Measurements from ENCODE around the gene STRADA. TPM values are rescaled to one million over a fixed set of nuclear protein-coding genes. Genes with fewer than 3 reads are reported as not detected.

Gene STRADA
- total and polyA plus RNA-seq, 9 donors: 21.8 to 46.2 (median 34.4) TPM

- Histone ChIP-seq H3K27me3 (no peaks in the 10 kb centered on the region), H3K27ac (peak overlapping the region in 1 of 2 donors; percentile 55), H3K9me3 (no peaks in the 10 kb centered on the region), H3K36me3 (no peaks in the 10 kb centered on the region), H3K4me3 (no peak overlapping the region), H3K4me1 (ENCODE audit: insufficient read depth) (peaks cover 7% of the 10 kb centered on the region)
- intact Hi-C loops (cut with DNase I): no loop called here
- no peak for DNase-seq
- WGBS, 3 donors: 65 to 77% (median 75%) methylated on average over 10 of the region's 10 CpGs
- TF ChIP-seq POLR2A (IDR thresholded peaks at IDR 0.05) (no peak), CTCF (IDR thresholded peaks at IDR 0.05) (no peak), EP300 (IDR thresholded peaks at IDR 0.05) (no peak)
Measured at GRCh38 chr17:63701456-63701820, 40.2 kb downstream of the STRADA start.

DNA sequence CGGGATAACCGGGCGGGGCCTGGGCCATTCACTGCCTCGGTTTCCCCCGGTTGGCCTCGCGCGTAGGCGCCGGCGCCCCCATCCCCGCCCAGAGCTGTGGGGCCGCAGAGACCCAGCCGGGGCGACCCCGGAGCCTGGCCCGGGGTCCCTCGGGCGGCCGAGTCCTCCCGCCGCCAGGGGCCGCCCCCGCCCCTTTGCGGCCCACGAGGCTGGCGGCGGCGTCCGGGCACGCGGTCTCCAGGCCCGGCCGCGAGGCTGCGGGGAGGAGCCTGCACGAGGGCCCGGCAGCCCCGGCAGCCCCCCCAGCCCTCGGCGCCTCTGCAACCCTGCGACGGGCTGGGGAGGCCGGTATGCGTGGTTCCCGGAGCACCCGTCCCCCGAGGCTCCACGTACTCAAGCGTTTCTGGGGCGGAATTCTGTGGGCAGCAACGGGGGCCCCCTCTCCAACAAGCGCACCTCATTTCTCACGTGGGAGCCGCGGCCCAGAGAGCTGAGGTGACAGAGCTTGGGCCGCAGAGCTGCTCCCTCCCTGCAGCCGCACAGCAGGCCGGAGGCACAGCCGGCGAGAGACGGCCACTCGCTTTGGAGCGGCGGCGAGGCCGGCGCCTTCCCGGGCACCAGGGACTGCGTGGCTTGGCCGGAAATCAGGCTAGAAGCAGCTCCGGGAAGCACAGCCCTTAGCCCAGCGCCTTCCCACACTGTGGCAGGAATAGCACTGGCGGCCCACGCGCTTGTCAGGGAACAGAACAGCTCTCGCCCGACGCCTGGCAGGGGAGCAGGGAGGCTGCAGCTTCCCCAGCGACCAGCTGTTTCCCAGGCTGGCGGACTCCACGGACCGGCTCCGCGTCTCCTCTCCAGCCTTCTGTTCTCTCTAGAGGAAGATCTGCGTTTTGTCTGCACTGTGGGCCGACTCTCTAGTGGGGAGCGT is 40.8 kb downstream of the STRADA start:
- intact Hi-C loops (cut with DNase I): no loop called here
- no peaks in the 10 kb centered on the region for H3K36me3 ChIP-seq
- no peaks in the 10 kb centered on the region for H3K27me3 ChIP-seq
- peak in 1 of 3 donors; percentile 23 for TF ChIP-seq CTCF (IDR thresholded peaks at IDR 0.05)
- no peak for TF ChIP-seq EP300 (IDR thresholded peaks at IDR 0.05)
- peak overlapping the region; percentile 44 for H3K4me3 ChIP-seq
- DNase-seq: peak in 4 of 5 donors; percentile 50 to 71 (median 57)
- H3K4me1 ChIP-seq (ENCODE audit: insufficient read depth): peaks cover 7% of the 10 kb centered on the region
- WGBS, 3 donors: 4 to 8% (median 7%) methylated on average over 31 to 88 of the region's 88 CpGs
- peak overlapping the region; percentile 44 to 55 for H3K27ac ChIP-seq
- no peaks in the 10 kb centered on the region for H3K9me3 ChIP-seq

DNA sequence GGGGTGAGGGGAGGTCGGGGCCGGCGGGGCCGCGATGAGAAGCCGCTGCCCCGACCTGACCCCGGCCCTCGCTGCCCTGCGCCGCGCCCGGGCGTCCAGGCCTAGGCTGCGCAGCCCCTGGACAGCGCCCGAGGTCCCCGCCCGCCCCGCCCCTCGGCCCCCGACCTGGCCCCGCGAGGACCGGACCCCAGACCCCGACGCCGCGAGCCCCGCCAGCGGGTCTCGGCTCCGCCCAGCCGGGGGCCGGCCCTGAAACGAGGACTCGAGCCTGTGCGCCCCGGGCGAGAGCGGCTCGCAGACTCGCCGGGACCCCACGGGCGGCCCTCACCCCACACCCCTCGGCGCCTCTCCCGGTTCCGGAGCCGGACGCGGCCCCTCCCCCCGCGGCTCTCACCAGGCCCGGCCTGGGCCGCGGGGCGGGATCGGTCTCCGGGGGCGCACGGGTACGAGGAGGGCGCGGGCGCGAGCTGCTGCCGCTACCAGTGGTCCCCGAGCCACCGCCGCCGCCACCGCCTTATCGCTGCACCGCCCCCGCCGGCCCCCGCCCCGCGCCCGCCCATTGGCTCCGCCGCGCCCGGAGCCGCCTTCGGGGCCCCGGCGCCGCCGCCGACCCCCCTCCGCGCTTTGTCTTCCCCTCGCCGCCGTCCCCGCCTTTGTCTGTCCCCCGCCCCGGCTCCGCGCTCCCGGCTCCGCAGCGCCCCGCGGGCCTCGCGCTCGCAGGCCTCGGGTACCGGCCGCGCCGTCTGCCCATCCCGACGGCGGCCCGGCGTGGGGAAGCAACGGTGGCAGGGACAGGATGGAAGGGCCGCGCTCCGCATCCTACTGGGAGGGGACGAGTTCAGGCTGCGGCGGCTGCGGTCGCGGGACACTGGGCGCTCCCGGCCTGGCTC is 41.7 kb downstream of the STRADA start, which contains the start of gene LIMD2:
Gene LIMD2, minus strand, starts transcription at position 488 of the 890 bp plus-strand sequence. CDS start 827 bp downstream, outside the sequence.
- whole genome bisulfite sequencing, 3 donors: 0 to 1% (median 0%) methylated on average over 3 to 133 of the region's 133 CpGs
- no peaks in the 10 kb centered on the region for H3K36me3 ChIP-seq
- peak within 1 kb of the TSS; percentile 44 for H3K4me3 ChIP-seq
- intact Hi-C loops (cut with DNase I): no loop called here
- peak; percentile 47 to 70 (median 61) for DNase-seq
- no peaks in the 10 kb centered on the region for H3K27me3 ChIP-seq
- H3K4me1 ChIP-seq (ENCODE audit: insufficient read depth): peaks cover 7% of the 10 kb centered on the region
- no peaks in the 10 kb centered on the region for H3K9me3 ChIP-seq
- TF ChIP-seq POLR2A (IDR thresholded peaks at IDR 0.05): no peak
- no peak for TF ChIP-seq CTCF (IDR thresholded peaks at IDR 0.05)
- no peak for TF ChIP-seq EP300 (IDR thresholded peaks at IDR 0.05)
- H3K27ac ChIP-seq: peak within 1 kb of the TSS; percentile 44 to 55

DNA sequence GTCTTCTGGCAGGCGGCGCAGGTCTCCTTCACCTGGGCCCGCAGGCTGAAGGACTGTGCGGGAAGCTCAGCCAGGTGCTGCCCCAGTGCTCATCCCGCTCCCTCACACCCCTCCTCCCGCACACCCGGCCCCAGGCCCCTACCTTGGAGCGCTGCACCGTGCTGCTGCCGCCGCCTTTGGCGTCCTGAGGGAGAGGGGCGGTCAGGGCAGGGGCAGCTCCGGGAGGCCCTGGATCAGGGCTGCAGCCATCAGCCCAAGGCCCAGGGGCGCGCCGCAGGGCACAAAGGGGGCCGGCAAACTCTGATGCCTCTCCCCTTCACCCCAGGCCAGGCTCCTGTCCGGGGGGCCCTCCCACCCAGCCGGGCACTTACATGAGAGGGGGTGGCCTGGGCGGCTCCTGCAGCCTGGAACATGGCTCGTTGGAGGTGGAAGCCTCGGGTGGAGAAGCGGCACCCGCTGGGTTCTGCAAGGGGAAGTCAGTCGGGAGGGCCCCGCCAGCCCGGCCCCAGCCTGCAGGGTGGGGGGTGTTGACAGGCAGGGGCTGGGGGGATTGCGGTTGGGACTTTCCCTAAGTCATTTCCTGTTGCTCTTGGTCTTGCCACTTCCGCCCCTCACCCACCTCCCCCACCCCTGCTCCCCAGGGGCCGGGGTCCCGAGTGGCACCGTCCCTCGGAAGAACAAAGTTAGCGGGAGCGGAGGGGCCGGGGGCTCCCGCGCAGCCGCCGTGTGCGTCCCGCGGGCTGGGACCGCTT is 42.5 kb downstream of the STRADA start:
- Histone ChIP-seq H3K36me3 (no peaks in the 10 kb centered on the region), H3K27ac (peak overlapping the region; percentile 44 to 55), H3K9me3 (no peaks in the 10 kb centered on the region), H3K4me1 (ENCODE audit: insufficient read depth) (peaks cover 7% of the 10 kb centered on the region), H3K4me3 (peak overlapping the region; percentile 44), H3K27me3 (no peaks in the 10 kb centered on the region)
- peak in 3 of 5 donors; percentile 53 to 61 (median 53) for DNase-seq
- intact Hi-C loops (cut with DNase I): no loop called here
- 16 to 20% (median 19%) methylated on average over 28 to 45 of the region's 45 CpGs for WGBS, 3 donors
- TF ChIP-seq POLR2A (IDR thresholded peaks at IDR 0.05) (no peak), EP300 (IDR thresholded peaks at IDR 0.05) (no peak), CTCF (IDR thresholded peaks at IDR 0.05) (no peak)
